Measurements from ENCODE around the gene CCDC159. TPM values are rescaled to one million over a fixed set of nuclear protein-coding genes. Genes with fewer than 3 reads are reported as not detected.

CCDC159 gene
- total and polyA plus RNA-seq, 4 donors, result 6.3 to 25.2 (median 16.5) TPM

DNA sequence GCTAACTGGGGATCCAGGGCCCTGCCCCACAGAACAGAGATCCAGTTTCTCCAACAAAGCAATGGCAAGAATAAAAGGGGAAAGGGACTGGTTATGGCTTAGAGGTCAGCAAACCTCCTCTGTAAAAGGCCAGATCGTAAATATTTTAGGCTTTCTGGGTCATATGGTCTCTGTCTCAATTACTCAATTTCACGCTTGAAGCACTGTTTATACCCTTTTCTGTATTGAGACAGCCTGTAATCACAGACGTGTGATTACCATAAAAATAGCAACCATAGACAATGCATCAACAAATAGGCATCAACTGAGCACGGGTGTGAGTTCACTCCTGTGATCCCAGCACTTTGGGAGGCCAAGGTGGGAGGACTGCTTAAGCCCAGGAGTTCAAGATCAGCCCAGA, 16.2 kb upstream of the CCDC159 start:
- Histone ChIP-seq H3K4me3 (ENCODE audit: low read depth in 1 of 3, low read length in 3 of 3) (no peak overlapping the region), H3K9me3 (ENCODE audit: control insufficient read depth in 4 of 4, low read length in 3 of 4) (no peaks in the 10 kb centered on the region), H3K9ac (ENCODE audit: low read depth in 1 of 2, low read length in 2 of 2) (no peak overlapping the region), H3K36me3 (ENCODE audit: control insufficient read depth in 4 of 4, insufficient read depth in 3 of 4, low read depth in 1 of 4, low read length in 3 of 4) (peaks cover 2 to 7% (median 4%) of the 10 kb centered on the region in 4 donors), H3K27ac (ENCODE audit: low read depth in 1 of 2, low read length in 2 of 2) (no peak overlapping the region), H3K27me3 (ENCODE audit: control insufficient read depth in 4 of 4, insufficient read depth in 4 of 4, low read length in 3 of 4) (no peaks in the 10 kb centered on the region), H3K4me1 (ENCODE audit: control insufficient read depth in 4 of 4, insufficient read depth in 4 of 4, low read length in 3 of 4) (no peaks in the 10 kb centered on the region)
- TF ChIP-seq ZBTB33 (IDR thresholded peaks at IDR 0.05) (no peak), FOXA2 (IDR thresholded peaks at IDR 0.05) (no peak), RXRA (IDR thresholded peaks at IDR 0.05) (no peak), GABPA (IDR thresholded peaks at IDR 0.05 in 1 of 2, conservative IDR thresholded peaks at IDR 0.05 in 1 of 2) (no peak), JUND (IDR thresholded peaks at IDR 0.05) (no peak), TAF1 (conservative IDR thresholded peaks at IDR 0.05) (no peak), YY1 (IDR thresholded peaks at IDR 0.05) (no peak), MAX (IDR thresholded peaks at IDR 0.05) (no peak)
- TF ChIP-seq, protein P1, sequence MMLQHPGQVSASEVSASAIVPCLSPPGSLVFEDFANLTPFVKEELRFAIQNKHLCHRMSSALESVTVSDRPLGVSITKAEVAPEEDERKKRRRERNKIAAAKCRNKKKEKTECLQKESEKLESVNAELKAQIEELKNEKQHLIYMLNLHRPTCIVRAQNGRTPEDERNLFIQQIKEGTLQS (IDR thresholded peaks at IDR 0.05), result no peak
- WGBS, result 87% methylated on average over 4 of the region's 4 CpGs
- no peak for DNase-seq (ENCODE audit: low spot score)

DNA sequence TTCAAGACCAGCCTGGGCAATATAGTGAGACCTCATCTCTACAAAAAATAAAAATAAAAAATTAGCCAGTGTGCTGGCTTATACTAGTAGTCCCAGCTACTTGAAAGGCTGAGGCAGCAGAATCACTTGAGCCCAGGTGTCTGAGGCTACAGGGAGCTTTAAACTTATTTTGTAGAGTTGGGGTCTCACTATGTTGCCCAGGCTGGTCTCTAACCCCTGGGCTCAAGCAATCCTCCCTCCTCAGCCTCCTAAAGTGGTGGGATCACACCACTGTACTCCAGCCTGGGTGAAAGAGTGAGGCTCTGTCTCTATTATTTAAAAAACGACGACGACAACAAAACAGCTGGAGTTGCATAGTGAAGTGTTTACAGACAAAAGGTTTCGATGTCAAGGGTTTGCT, 14.8 kb upstream of the CCDC159 start:
- H3K36me3 ChIP-seq (ENCODE audit: control insufficient read depth in 4 of 4, insufficient read depth in 3 of 4, low read depth in 1 of 4, low read length in 3 of 4), result peaks cover 2 to 11% (median 5%) of the 10 kb centered on the region in 4 donors
- H3K27ac ChIP-seq (ENCODE audit: low read depth in 1 of 2, low read length in 2 of 2), result no peak overlapping the region
- H3K9ac ChIP-seq (ENCODE audit: low read depth in 1 of 2, low read length in 2 of 2), result no peak overlapping the region
- H3K9me3 ChIP-seq (ENCODE audit: control insufficient read depth in 4 of 4, low read length in 3 of 4), result no peaks in the 10 kb centered on the region
- H3K27me3 ChIP-seq (ENCODE audit: control insufficient read depth in 4 of 4, insufficient read depth in 4 of 4, low read length in 3 of 4), result no peaks in the 10 kb centered on the region
- TF ChIP-seq HNF4A (conservative IDR thresholded peaks at IDR 0.05) (no peak), YY1 (IDR thresholded peaks at IDR 0.05) (no peak), REST (IDR thresholded peaks at IDR 0.05) (no peak), RXRA (IDR thresholded peaks at IDR 0.05) (no peak), RAD21 (IDR thresholded peaks at IDR 0.05) (no peak), FOXA1 (IDR thresholded peaks at IDR 0.05) (no peak), FOXA2 (IDR thresholded peaks at IDR 0.05) (no peak), JUND (IDR thresholded peaks at IDR 0.05) (no peak), GABPA (IDR thresholded peaks at IDR 0.05 in 1 of 2, conservative IDR thresholded peaks at IDR 0.05 in 1 of 2) (no peak), NR2F2 (IDR thresholded peaks at IDR 0.05) (no peak), HNF4G (IDR thresholded peaks at IDR 0.05) (no peak), SP1 (IDR thresholded peaks at IDR 0.05) (no peak), CTCF (IDR thresholded peaks at IDR 0.05; ENCODE audit: low read depth, low read length, missing input control) (no peak), MAX (IDR thresholded peaks at IDR 0.05) (no peak), ZBTB33 (IDR thresholded peaks at IDR 0.05) (no peak)
- TF ChIP-seq, protein P1 (IDR thresholded peaks at IDR 0.05), result no peak
- no peak overlapping the region for H3K4me3 ChIP-seq (ENCODE audit: low read depth in 1 of 3, low read length in 3 of 3)
- no peak for DNase-seq (ENCODE audit: low spot score)
- 88% methylated on average over 4 of the region's 4 CpGs for WGBS
- H3K4me1 ChIP-seq (ENCODE audit: control insufficient read depth in 4 of 4, insufficient read depth in 4 of 4, low read length in 3 of 4), result no peaks in the 10 kb centered on the region
